NCI-H526 treated with DMSO at 0.1 percent for 48 hours (cell line): ENCODE results near the gene PSMD2.

Source experiments
- DNase-seq: peaks from one replicate; lab custom pipeline; 2025; lab: John Stamatoyannopoulos, UW

PSMD2 gene

GRCh38 chr3:184357248-184358123 is 58.4 kb downstream of the PSMD2 start:
- no peak for DNase-seq

GRCh38 chr3:184358124-184358767 is 59.2 kb downstream of the PSMD2 start:
- no peak for DNase-seq
